Limb (tissue), 2 donors: ENCODE data around the gene FAM25G.
"Not testable (repeated sequence)": the region's sequence is repeated elsewhere in the genome, so short reads cannot be mapped to it uniquely, and the experiment has no call there.

ENCODE experiments used
- DNase-seq, 2 donors: peaks; one replicate each; pipeline ENCODE4 v3.0.0-alpha.2; 2016; ENCODE audit errors: extremely low spot score in 2 of 2

The FAM25G gene

GRCh38 chr10:47491600-47491999 is at the start of gene FAM25G:
Gene FAM25G (minus strand): TSS chr10:47491700. CDS start chr10:47491674, 26 bp downstream.
- not testable (repeated sequence) for DNase-seq

DNA sequence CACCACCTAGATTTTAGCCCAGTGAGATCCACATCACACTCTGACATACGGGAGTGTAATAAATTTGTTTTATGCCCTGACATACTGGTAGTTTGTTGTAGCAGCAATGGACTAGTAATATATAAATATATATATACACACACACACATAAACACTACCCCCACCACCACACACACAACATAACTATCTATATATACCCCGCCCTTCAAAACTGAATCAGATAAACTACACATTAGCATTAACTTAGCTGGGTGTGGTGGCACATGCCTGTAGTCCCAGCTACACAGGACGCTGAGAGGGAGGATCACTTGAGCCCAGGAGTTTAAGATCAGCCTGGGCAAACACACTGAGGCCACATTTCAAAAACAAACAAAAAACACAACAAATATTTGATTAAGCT is 44.9 kb upstream of the FAM25G start:
- DNase-seq = not testable (repeated sequence)

DNA sequence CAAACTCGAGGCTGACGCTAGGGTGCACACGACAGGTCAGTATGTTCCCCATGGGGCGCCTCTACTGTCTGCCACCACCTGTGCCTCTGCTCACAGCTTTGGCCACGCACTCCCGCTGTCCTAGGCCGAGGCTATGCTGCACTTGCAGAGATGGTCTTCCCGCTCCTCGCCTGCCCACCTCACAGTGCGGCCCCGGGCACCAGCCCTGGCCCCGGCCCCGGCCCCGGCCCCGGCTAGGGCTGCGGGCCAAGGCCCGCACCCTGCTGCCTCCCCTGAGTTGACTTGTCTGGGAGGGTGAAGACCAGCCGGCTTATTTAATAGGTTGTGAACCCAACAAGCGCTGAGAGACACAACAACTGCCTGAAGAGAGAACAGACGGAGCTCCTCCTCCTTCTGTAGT is 32.0 kb upstream of the FAM25G start, which contains the start of gene AGAP9:
Gene AGAP9 (minus strand): TSS at position 164 of the 400 bp plus-strand sequence. CDS start 112 bp downstream, at position 52.
- not testable (repeated sequence) for DNase-seq

DNA sequence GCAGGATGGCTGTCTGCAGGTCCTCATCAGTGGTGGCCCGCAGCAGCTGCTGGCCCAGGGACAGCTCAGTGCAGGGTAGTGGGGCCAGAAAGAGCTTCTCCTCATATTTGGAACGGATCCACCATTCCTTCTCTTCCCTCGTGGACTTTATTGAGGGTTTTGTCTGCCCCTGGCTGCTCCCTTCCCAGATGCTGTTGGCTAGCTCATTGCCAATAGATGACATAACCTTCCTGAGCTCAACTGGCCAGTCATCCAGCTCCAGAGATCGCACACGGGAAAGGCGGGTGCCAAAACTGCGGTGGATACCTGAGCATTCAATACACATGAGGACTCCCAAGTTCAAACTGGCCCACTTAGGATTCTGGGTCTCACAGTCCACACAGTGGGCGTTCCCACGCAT is 10.8 kb upstream of the FAM25G start:
- peak in 1 of 2 donors; percentile 0 for DNase-seq

DNA sequence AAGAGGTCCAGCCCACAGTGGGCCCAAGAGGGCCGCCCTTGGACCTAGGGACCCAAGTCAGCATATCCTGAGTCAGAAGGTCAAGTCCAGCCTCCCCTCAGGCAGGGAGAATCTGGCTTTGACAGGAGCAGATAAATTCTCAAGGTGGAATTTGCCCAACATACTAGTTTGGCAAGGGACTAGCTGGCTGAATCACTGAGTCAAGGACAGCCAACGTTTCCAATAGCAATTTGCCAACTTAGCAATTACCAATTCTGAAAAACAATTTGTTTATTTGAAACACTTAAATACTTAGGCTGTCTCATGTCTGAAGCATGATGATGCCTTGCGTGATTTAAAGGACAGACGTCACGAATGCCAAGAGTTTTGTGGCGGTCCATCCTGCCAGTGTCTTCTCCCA is 2.7 kb upstream of the FAM25G start:
- DNase-seq = not testable (repeated sequence)

- DNase-seq = not testable (repeated sequence)
These were observed 1.9 kb downstream of the FAM25G start for GRCh38 chr10:47489630-47490029.

GRCh38 chr10:47485943-47486342 is 5.6 kb downstream of the FAM25G start:
- DNase-seq = not testable (repeated sequence)

GRCh38 chr10:47484786-47485185 is 6.7 kb downstream of the FAM25G start:
- not testable (repeated sequence) for DNase-seq

DNA sequence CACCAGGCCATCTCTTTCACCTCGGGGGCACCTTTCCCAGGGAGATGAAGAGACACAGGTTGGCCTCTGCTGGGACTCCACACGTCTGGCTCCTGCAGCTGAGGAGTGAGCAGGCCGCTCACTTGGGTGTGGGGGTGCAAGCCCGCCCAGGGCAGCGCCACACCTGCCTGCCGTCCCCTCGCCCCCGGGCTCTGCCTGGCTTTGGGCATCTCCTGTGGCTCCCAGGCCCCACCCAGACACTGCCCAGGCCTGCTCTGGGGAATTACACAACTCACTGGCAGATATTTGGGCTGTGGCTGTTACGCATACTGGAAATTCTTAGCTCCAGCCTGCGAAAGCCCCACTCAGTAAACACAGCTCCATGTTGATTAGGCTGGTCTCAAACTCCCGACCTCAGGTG is 7.6 kb downstream of the FAM25G start, which contains the start of gene ANXA8:
Gene ANXA8 (minus strand): TSS at position 193 of the 400 bp plus-strand sequence. CDS start 182 bp downstream, at position 11.
- not testable (repeated sequence) for DNase-seq

DNA sequence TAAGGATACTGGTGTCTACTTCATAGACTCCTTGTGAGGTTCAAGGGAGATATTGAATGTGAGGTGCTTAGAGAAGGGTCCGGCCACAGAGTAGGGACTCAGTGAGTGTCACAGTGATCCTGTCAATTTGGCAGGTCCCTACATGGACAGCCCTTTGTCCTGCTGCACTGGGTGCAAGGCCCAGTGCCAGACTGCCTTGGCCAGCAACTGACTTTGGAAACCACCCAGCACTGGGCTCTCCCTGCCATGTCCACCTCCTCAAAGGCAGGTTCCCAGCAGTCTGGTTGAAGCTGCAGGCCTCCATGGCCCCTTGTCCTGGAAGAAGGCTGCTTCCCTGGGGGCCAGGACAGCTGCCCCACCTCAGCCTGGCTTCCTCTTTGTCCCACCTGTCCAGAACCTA is 9.1 kb downstream of the FAM25G start:
- not testable (repeated sequence) for DNase-seq

- not testable (repeated sequence) for DNase-seq
These were observed 9.7 kb downstream of the FAM25G start for GRCh38 chr10:47481768-47482181.

DNA sequence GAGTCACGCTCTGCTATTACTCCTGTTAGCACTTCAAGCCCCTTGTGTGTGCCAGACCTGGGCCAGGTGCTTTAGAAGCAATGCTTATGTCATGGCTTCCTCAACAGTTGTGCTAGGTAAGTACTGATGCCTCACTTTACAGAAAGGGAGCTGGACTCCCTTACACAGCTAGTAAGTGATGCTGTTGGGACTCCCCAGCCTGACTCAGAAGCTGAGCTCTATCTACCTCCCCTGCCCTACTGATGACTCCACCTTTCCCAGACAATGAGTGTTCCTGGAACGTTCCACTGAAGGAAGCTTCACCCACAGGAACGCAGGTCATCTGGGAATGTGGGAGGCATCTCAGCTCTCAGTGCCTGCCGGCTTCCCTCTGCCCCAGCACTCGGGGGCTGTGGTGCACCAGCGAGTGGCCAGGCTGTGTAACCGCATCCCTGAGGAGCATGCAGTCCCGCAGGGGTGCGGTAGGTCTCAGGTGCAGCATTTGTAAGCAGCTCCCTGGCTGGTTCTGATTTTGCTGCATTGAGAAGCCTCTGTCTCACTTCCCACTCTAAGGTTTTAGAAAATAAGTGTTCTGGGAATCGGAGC is 10.2 kb downstream of the FAM25G start:
- not testable (repeated sequence) for DNase-seq

DNA sequence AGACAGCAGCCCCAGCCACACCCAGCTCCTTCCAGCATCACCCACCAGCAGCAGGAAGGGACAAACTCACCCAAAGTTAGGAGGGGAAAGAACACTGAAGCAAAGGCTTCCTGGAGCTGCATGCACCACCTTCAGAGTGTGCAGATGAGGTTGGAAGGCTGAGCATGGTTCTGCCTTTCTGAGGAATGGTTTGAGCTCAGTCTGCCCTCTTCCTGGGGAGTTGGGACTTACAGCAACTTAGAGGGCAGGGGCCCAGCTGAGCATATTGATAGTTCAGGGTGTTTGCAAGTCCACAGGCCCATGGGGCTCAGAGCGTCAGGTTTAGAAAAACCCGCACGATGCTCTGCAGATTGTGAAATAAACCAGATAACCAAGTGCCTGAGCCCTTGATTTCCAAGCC is 11.4 kb downstream of the FAM25G start:
- not testable (repeated sequence) for DNase-seq

DNA sequence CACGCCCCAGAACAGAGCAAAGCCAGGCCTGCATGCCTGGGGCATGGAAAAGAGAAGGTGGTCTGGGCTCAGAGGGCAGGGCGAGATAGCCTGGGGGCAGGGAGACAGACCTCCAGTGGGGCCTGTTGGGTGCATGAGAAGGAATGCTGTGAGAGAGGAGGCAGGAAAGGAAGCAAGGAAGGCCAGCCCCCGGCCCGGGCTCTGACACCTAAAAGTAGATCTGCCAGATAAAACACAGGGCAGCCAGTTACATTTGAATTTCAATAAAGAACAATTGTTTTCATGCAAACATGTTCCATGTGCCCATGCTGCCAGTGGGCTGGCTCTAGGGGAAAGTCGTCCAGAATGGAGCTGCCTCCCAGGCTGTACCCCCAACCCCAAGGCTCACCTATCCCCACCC is 13.4 kb downstream of the FAM25G start:
- DNase-seq = not testable (repeated sequence)

DNA sequence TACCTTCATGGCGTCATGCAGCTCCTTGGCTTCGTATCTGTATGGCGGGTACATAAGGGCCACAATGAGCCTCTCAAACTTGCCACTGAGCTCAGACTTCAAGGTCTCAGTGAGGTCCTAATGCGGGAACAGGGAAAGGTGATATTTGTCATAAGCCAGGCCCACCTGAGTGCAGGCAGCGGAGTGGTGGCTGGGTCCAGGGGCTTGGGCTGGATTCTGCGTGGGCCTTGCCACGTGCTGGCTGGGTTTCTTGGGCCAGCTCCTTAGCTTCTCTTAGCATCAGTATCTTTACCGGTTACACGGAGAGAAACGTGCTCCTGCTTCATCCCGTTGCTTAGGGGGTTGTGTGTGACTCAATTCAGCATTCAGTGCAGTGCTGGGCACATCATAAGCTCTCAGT is 14.4 kb downstream of the FAM25G start:
- DNase-seq = not testable (repeated sequence)

DNA sequence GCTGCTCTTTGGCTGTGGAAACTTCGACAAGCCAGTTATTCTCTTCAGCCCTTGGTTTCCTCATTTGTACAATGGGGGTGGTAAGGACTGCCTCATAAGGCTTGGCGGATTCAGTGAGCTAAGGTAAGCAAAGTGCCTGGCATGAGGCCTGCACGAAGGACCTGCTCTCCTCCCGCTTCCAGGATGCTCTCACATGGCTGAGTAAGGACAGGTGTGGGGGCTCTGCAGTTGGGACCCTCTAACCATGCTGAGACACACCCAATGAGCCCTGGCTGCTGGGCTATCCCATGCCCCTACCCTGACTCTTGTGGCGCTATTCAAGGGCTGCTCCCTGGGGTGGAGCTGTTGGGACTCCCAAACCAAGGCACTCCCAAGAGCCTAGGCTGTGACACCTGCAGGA is 16.4 kb downstream of the FAM25G start:
- DNase-seq = not testable (repeated sequence)

DNA sequence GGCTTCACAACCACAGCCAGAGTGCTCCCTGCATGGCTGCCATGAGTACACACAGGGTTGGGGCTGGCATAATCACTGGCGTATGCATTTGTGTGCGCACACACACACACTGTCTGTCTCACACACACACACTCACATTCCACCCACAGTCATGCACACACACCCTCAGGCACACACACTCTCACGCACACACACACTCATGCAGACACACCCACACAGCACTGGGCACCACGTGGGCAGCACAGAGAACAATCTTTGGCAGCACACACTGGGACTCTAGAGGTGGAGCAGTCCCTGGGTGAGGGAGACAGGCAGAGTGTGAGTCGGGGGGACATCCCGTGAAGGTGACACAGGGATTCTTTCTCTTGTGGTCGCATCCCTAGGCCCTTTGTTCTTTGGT is 18.0 kb downstream of the FAM25G start:
- DNase-seq = not testable (repeated sequence)

DNA sequence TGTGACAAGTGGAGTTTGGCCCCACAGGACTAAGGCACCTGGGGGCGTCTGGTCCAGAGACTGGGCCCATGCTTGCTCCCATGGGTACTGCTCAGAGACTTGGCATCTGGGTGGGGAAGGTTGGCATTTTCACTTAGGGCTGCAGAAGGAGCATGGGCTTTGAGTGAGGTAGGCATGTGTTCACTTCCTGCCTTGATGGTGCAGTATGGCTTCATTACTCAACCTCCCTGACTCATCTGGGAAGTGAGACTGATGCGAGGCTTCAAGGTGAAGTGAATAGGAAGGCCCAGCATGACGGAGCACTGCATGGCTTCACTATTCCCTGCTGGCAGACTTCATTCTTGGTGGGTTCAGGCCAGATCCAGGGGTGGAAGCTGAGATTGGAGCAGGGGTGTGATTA is 18.9 kb downstream of the FAM25G start:
- not testable (repeated sequence) for DNase-seq

DNA sequence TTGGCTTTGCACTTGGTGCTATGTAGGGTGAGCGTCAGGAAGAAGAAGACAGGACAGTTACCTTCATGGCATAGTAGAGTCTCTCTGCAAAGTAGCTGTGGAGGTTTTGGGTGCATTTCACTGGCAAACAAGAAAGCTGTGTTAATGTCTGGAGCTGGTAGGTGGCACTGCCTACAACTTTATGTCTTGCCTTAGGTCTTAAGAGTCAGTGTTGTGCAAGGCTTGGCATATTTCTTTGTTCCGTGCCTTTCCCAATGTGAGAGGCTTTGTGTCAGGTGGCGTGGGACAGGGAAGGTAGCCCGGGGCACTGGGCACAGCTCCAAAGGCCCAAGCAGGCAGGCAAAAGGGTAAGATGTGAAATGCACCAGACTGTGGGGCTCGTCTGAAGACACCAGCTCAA is 19.4 kb downstream of the FAM25G start:
- not testable (repeated sequence) for DNase-seq

- DNase-seq = not testable (repeated sequence)
These were observed 22.6 kb downstream of the FAM25G start for GRCh38 chr10:47468731-47469528.

DNA sequence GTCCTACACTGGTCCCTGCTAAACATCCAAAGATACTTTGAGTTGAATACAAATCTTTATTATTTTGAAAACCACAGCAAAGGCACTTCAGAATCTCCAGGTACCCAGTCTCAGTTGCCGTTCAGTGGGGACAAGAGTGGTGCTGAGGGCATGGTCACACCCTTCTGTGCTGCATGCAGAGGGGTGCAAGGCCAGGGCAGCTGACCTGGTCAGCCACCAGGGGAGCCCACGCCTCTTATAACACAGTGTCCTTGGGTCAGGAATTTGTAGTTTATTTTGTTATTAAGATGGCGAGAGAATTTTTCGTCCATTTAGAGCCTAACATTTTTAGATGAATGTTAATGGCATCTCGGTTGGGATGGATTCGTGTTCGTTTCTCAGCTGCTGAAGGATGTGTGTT is 23.5 kb downstream of the FAM25G start:
- DNase-seq = not testable (repeated sequence)

GRCh38 chr10:47467458-47467857 is 24.0 kb downstream of the FAM25G start:
- DNase-seq = not testable (repeated sequence)
